ENCODE measurements around the gene PRICKLE2.

GRCh38 chr3:64147211-64147610 lies 78.1 kb downstream of the PRICKLE2 start:
- TF ChIP-seq CBX8 (IDR thresholded peaks at IDR 0.05) (no peak), CTCF (IDR thresholded peaks at IDR 0.05) (no peak), CHD2 (IDR thresholded peaks at IDR 0.05; ENCODE audit: low read length, partially characterized antibody) (no peak), TFCP2L1 (CRISPR knock-in tag; IDR thresholded peaks at IDR 0.05) (no peak), CHD4 (IDR thresholded peaks at IDR 0.05; ENCODE audit: borderline replicate concordance) (no peak), EHMT2 (IDR thresholded peaks at IDR 0.05; ENCODE audit: low read depth) (no peak)
